Adipocyte (in vitro differentiated cells): ENCODE data around the gene ADIPOR2.

Experiments used
- DNase-seq: peaks from one replicate; pipeline ENCODE4 v3.0.0-alpha.2; 2015; ENCODE audit warnings: low read depth
- H3K27me3 ChIP-seq: replicated peaks from 2 replicates; pipeline ENCODE4 v1.7.0; 2013; ENCODE audit warnings: mild to moderate bottlenecking, low read length, moderate library complexity; ENCODE audit not compliant: control insufficient read depth, insufficient read depth
- H3K36me3 ChIP-seq: 2 replicates; pipeline ENCODE4 v1.7.0; 2013; ENCODE audit warnings: low read length, mild to moderate bottlenecking, moderate library complexity; ENCODE audit not compliant: control insufficient read depth, insufficient read depth, severe bottlenecking
- H3K4me1 ChIP-seq: 2 replicates; pipeline ENCODE4 v1.7.0; 2013; ENCODE audit warnings: mild to moderate bottlenecking, low read length, moderate library complexity; ENCODE audit not compliant: control insufficient read depth, insufficient read depth
- H3K4me3 ChIP-seq: 2 replicates; pipeline ENCODE4 v1.7.0; 2013; ENCODE audit warnings: mild to moderate bottlenecking, low read length, moderate library complexity
- H3K9ac ChIP-seq: 2 replicates; pipeline ENCODE4 v1.7.0; 2013; ENCODE audit warnings: mild to moderate bottlenecking, low read length, moderate library complexity
- H3K9me3 ChIP-seq: 2 replicates; pipeline ENCODE4 v1.7.0; 2013; ENCODE audit warnings: mild to moderate bottlenecking, low read length, moderate library complexity; ENCODE audit not compliant: control insufficient read depth

The ADIPOR2 gene

GRCh38 chr12:1797991-1798640 is 107.2 kb downstream of the ADIPOR2 start:
- Histone ChIP-seq H3K36me3 (no peaks in the 10 kb centered on the region), H3K4me1 (peaks cover 20% of the 10 kb centered on the region), H3K9ac (no peak overlapping the region), H3K4me3 (no peak overlapping the region), H3K9me3 (no peaks in the 10 kb centered on the region), H3K27me3 (no peaks in the 10 kb centered on the region)
- DNase-seq = no peak

GRCh38 chr12:1798641-1799020 is 107.8 kb downstream of the ADIPOR2 start:
- DNase-seq = no peak
- no peaks in the 10 kb centered on the region for H3K36me3 ChIP-seq
- H3K9me3 ChIP-seq = no peaks in the 10 kb centered on the region
- H3K27me3 ChIP-seq = no peaks in the 10 kb centered on the region
- no peak overlapping the region for H3K4me3 ChIP-seq
- H3K4me1 ChIP-seq = peaks cover 20% of the 10 kb centered on the region
- H3K9ac ChIP-seq = no peak overlapping the region

DNA sequence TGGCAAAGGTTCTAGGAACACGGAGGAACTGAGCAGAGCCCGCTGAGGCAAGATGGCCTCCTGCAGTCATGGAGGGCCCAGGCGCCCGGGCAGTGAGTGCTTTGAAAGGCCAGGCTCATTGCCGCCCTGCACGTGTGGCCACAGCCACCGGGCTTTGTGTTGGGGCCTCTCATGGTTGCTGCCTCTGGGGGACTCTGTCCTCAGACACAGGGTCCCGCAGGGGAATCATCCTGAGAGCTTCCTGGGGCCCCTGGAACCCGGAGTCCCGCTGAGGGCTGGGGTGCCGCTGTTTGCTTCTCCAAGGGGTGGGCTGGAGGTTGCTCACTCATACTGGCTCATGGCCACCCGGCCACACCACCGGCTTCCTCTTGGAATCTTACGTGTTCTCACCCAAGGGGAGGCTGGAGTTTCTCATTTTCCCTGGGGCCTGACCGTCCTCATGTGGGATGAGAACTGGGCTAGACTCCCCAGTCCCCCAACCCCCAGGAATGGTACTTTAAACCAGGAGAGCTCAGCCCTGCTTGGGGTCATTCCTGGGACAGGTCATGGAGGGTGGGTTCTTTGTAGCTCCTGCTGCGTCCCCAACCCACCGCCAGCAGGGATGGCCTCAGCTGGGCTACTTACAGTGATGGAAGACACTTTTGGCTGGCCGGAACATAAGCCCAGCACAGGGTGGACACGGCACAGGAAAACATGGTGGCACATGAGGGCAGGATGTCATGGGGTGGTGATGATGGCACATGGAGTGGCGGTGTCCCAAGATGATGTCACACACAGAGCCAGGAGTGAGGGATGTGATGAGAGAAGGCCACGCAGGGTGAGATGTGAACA is 108.4 kb downstream of the ADIPOR2 start:
- no peaks in the 10 kb centered on the region for H3K9me3 ChIP-seq
- no peak overlapping the region for H3K9ac ChIP-seq
- no peaks in the 10 kb centered on the region for H3K36me3 ChIP-seq
- H3K4me1 ChIP-seq = peaks cover 20% of the 10 kb centered on the region
- no peaks in the 10 kb centered on the region for H3K27me3 ChIP-seq
- no peak overlapping the region for H3K4me3 ChIP-seq
- DNase-seq = no peak

- no peak for DNase-seq
- Histone ChIP-seq H3K27me3 (no peaks in the 10 kb centered on the region), H3K4me3 (no peak overlapping the region), H3K36me3 (no peaks in the 10 kb centered on the region), H3K9ac (no peak overlapping the region), H3K4me1 (peaks cover 24% of the 10 kb centered on the region), H3K9me3 (no peaks in the 10 kb centered on the region)
Observed at GRCh38 chr12:1799882-1800400, 109.1 kb downstream of the ADIPOR2 start.

DNA sequence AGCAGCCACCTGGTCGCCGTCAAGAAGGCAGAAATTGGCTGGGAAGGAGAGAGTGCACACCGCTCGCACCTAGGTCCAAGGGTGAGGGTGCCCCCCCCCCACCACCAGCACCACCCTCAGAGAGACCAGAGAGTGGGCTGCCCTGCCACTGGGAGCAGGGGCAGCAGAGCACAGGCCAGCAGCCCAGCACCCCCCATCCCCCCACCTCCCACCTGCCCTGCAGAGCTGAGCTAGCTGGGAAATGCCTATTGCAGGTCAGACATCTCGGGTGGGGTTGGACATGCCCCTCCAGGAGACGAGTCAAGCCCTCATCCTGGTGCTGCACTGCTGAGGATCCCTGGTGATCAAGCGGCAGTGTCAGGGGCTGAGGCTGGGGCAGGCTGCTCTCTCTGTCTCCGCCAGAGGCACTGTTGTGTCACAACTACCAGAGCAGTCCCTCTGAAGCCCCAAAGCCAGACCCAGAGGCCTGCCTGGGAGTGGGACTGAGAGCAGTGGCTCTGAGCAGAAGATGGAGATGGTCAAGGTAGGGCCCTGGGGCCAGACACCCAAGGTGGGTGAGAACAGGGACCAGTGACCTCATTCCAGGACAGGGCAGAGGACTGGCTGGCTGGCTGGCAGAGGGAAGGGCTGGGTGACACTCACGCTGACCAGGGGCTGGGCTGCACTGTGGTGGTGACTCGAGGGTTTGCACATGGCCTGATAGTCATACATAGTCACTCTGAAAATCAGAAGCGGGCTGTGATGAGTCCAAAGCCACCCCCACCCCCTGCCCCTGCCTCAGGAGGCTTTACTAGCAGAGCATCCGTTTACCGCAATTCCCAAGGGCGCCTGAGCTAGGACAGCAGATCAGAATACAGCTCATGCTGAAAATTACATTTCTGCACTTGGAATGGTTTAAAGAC is 109.8 kb downstream of the ADIPOR2 start:
- no peaks in the 10 kb centered on the region for H3K36me3 ChIP-seq
- peaks cover 22% of the 10 kb centered on the region for H3K4me1 ChIP-seq
- no peaks in the 10 kb centered on the region for H3K9me3 ChIP-seq
- H3K27me3 ChIP-seq = no peaks in the 10 kb centered on the region
- DNase-seq = no peak
- H3K9ac ChIP-seq = no peak overlapping the region
- H3K4me3 ChIP-seq = no peak overlapping the region

- H3K9me3 ChIP-seq = no peaks in the 10 kb centered on the region
- H3K4me3 ChIP-seq = no peak overlapping the region
- DNase-seq = no peak
- H3K9ac ChIP-seq = no peak overlapping the region
- no peaks in the 10 kb centered on the region for H3K27me3 ChIP-seq
- H3K36me3 ChIP-seq = no peaks in the 10 kb centered on the region
- peaks cover 26% of the 10 kb centered on the region for H3K4me1 ChIP-seq
Observed at GRCh38 chr12:1801303-1801975, 110.6 kb downstream of the ADIPOR2 start.

DNA sequence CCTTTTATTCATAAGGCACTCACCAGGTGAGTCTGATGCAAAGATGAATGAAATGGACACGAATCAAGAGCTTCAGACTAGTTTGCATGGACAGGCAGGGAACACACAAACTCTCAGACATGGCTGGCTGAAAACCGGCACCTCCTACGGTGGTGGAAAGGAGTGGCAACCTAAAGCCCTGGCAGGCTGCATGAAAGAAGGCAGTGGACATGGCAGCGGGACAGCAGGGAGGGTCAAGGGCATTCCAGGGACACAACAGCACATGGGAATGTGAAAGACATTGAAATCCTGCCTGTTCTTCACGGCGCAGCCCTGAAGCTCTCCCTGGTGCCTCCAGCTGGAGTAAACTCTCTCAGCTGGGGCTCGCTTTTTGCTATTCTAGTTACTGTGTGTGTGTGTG is 112.9 kb downstream of the ADIPOR2 start:
- no peaks in the 10 kb centered on the region for H3K27me3 ChIP-seq
- no peak for DNase-seq
- H3K4me3 ChIP-seq = no peak overlapping the region
- no peaks in the 10 kb centered on the region for H3K36me3 ChIP-seq
- H3K9me3 ChIP-seq = no peaks in the 10 kb centered on the region
- no peak overlapping the region for H3K9ac ChIP-seq
- H3K4me1 ChIP-seq = peaks cover 25% of the 10 kb centered on the region

GRCh38 chr12:1804545-1805332 is 113.9 kb downstream of the ADIPOR2 start:
- Histone ChIP-seq H3K9me3 (no peaks in the 10 kb centered on the region), H3K36me3 (no peaks in the 10 kb centered on the region), H3K9ac (no peak overlapping the region), H3K4me3 (no peak overlapping the region), H3K4me1 (peaks cover 25% of the 10 kb centered on the region), H3K27me3 (no peaks in the 10 kb centered on the region)
- DNase-seq = peak; percentile 94

- DNase-seq = no peak
- H3K9me3 ChIP-seq = no peaks in the 10 kb centered on the region
Observed at GRCh38 chr12:1805441-1806081, 114.7 kb downstream of the ADIPOR2 start.

More at GRCh38 chr12:1805441-1806081, 114.7 kb downstream of the ADIPOR2 start:
- no peaks in the 10 kb centered on the region for H3K27me3 ChIP-seq
- no peak overlapping the region for H3K9ac ChIP-seq
- no peaks in the 10 kb centered on the region for H3K36me3 ChIP-seq
- peaks cover 25% of the 10 kb centered on the region for H3K4me1 ChIP-seq
- no peak overlapping the region for H3K4me3 ChIP-seq
